Brain microvascular endothelial cell (primary cell): ENCODE measurements around the gene CCDC138.

Experiments
- DNase-seq: peaks from one replicate; pipeline ENCODE4 v3.0.0-alpha.2; 2020
- H3K27ac ChIP-seq: fragments of 250-450 bp; sonication (Bioruptor Pico); 2 replicates; pipeline ENCODE4 v1.5.1; 2020; ENCODE audit warnings: mild to moderate bottlenecking, moderate library complexity
- H3K27me3 ChIP-seq: fragments of 250-450 bp; sonication (Bioruptor Pico); replicated peaks from 2 replicates; pipeline ENCODE4 v1.5.1; 2020; ENCODE audit warnings: mild to moderate bottlenecking
- H3K36me3 ChIP-seq: fragments of 250-450 bp; sonication (Bioruptor Pico); replicated peaks from 2 replicates; pipeline ENCODE4 v1.5.1; 2020; ENCODE audit warnings: mild to moderate bottlenecking
- H3K4me3 ChIP-seq: 2 replicates; pipeline ENCODE4 v1.5.1; 2011; ENCODE audit warnings: low read depth, mild to moderate bottlenecking, control low read depth, low read length, moderate library complexity
- in situ Hi-C: cut with HindIII; loops from 2 replicates; pipeline ENCODE4 v1.10.0; 2017; ENCODE audit warnings: low sequenced_read_pairs, low pct_ligation_motif_present
- TF ChIP-seq, protein P1 (sequence below): IDR thresholded peaks from 2 replicates; pipeline ENCODE4 v1.5.1; 2011; ENCODE audit warnings: low read depth, mild to moderate bottlenecking, moderate library complexity, low read length, control low read depth, inconsistent platforms; ENCODE audit errors: missing control alignments

The CCDC138 gene

DNA sequence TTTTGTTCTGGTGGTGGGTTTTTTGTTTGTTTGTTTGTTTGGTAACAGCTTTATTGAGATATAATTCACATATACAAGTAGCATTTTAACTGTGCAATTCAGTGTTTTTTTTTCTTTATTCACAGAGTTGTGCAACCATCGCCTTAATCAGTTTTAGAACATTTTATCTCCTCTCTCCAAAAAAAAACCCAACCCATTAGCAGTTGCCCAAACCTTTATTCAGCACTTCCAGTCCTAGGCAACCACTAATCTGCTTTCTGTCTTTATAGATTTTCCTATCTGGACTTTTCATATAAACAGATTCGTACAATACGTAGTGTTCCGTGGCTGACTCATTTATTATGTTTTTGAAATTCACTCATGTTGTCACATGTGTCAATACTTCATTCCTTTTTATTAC is 38.7 kb downstream of the CCDC138 start:
- Histone ChIP-seq H3K27ac (no peak overlapping the region), H3K4me3 (no peak overlapping the region), H3K36me3 (no peaks in the 10 kb centered on the region), H3K27me3 (no peaks in the 10 kb centered on the region)
- DNase-seq, result no peak
- in situ Hi-C loops, result no loop called here
- TF ChIP-seq, protein P1, sequence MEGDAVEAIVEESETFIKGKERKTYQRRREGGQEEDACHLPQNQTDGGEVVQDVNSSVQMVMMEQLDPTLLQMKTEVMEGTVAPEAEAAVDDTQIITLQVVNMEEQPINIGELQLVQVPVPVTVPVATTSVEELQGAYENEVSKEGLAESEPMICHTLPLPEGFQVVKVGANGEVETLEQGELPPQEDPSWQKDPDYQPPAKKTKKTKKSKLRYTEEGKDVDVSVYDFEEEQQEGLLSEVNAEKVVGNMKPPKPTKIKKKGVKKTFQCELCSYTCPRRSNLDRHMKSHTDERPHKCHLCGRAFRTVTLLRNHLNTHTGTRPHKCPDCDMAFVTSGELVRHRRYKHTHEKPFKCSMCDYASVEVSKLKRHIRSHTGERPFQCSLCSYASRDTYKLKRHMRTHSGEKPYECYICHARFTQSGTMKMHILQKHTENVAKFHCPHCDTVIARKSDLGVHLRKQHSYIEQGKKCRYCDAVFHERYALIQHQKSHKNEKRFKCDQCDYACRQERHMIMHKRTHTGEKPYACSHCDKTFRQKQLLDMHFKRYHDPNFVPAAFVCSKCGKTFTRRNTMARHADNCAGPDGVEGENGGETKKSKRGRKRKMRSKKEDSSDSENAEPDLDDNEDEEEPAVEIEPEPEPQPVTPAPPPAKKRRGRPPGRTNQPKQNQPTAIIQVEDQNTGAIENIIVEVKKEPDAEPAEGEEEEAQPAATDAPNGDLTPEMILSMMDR, result no peak

DNA sequence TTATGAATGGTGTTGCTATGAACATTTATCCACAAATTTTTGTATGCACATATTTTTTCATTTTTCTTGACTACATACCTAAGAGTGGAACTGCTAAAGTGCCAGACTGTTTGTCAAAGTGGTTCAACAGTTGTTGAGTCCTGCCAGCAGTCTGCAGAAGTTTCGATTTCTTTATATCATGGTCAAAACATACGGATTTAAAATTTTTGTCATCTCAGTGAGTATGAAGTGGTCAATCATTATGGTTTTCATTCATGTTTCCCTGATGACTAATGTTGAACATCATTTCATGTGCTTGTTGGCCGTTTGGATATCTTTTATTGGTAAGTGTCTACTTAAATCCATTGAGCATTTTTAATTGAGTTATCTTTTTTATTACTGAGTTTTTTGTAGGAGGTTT is 39.2 kb downstream of the CCDC138 start:
- in situ Hi-C loops, result no loop called here
- Histone ChIP-seq H3K4me3 (no peak overlapping the region), H3K36me3 (no peaks in the 10 kb centered on the region), H3K27me3 (no peaks in the 10 kb centered on the region), H3K27ac (no peak overlapping the region)
- no peak for DNase-seq
- TF ChIP-seq, protein P1, result no peak

DNA sequence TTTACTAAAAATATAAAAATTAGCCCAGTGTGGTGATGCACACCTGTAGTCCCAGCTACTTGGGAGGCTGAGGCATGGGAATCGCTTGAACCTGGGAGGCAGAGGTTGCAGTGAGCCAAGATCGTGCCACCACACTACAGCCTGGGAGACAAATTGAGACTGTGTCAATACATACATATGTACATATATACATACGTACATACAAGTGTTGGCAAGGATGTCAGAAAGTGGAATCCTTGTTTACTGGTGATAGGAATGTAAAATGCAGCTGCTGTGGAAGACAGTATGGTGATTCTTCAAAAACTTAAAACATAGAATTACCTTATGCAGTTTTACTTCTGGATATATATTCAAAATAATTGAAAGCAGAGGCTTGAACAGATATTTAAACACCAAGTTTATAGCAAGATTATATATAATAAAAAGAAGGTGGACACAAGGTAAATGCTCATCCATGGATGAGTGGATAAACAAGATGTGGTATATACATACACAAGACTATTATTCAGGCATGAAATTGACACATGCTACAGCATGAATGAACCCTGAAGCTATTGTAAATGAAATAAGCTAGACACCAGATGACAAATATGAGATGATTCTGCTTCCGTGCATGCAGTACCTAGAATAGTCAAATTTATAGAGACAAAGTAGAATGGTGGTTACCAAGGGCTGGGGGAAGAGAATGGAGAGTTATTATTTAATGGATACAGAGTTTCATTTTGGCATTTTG is 43.2 kb downstream of the CCDC138 start:
- H3K27ac ChIP-seq, result no peak overlapping the region
- in situ Hi-C loops, result no loop called here
- H3K36me3 ChIP-seq, result no peaks in the 10 kb centered on the region
- TF ChIP-seq, protein P1, result no peak
- no peak overlapping the region for H3K4me3 ChIP-seq
- no peaks in the 10 kb centered on the region for H3K27me3 ChIP-seq
- DNase-seq, result no peak

DNA sequence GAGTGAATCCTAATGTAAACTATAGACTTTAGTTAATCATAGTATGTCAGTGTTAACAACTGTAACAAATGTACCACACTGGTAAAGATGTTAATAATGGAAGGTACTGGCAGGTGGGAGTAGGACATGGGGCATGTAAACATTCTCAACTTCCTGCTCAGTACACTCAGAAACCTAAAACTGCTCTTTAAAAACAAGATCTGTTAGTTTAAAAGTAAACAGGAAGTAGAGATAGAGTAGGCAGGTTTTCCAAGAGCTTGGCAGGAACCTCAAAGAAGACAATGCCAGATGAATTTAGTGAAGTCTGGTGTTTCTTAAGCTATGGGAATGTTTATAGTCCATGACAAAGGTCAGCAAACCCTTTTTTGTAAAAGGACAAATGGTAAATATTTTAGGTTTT is 46.6 kb downstream of the CCDC138 start:
- in situ Hi-C loops, result no loop called here

DNA sequence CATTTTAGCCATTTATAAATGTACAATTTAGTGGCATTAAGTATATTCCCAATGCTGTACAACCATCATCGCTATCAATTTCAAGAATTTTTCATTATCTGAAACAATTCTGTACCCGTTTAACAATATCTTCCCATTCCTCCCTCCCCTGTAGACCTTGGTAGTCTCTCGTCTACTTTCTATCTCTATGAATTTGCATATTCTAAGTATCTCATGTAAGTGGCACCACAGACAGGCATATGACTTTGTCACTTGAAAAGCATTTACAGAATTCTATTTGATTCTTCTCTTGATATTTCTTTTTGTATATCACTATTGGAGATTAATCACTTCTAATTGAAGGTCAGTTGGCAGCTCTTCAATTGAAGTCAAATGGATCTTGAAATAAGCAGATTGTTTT is 48.0 kb downstream of the CCDC138 start:
- Histone ChIP-seq H3K4me3 (no peak overlapping the region), H3K36me3 (no peaks in the 10 kb centered on the region), H3K27me3 (no peaks in the 10 kb centered on the region), H3K27ac (no peak overlapping the region)
- TF ChIP-seq, protein P1, result no peak
- DNase-seq, result no peak
- in situ Hi-C loops, result no loop called here

More for the DNA sequence above, 46.6 kb downstream of the CCDC138 start:
- no peaks in the 10 kb centered on the region for H3K27me3 ChIP-seq
- no peak overlapping the region for H3K27ac ChIP-seq
- DNase-seq, result no peak
- H3K36me3 ChIP-seq, result no peaks in the 10 kb centered on the region
- TF ChIP-seq, protein P1, result no peak
- no peak overlapping the region for H3K4me3 ChIP-seq

DNA sequence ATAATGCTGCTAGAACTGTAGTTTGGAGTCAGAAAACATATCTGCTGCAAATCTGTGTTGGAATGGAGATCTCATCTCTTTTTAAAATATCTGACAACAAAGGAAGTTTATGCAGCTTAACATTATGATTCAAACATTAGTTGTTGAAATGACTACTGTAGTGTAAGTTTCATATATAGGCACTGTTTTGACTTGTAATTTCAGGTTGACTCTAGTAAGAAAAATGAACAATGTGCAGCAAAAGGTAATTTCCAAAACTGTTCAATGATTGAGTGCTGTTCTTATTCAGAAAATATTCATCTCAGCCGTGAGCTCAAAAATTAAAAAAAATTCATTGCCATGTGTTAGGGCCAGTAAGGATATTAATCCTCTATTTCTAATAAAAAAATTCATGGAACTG is 48.5 kb downstream of the CCDC138 start:
- no peak for DNase-seq
- TF ChIP-seq, protein P1, result no peak
- Histone ChIP-seq H3K27ac (no peak overlapping the region), H3K4me3 (no peak overlapping the region), H3K27me3 (no peaks in the 10 kb centered on the region), H3K36me3 (no peaks in the 10 kb centered on the region)
- in situ Hi-C loops, result no loop called here
